Muscle of leg (tissue), 11 donors: ENCODE results near the gene RNF157. TPM values are rescaled to one million over a fixed set of nuclear protein-coding genes. Genes with fewer than 3 reads are reported as not detected.

Experiments
- DNase-seq: peaks from one replicate; pipeline ENCODE4 v3.0.0; 2013
- H3K27ac ChIP-seq: one replicate; pipeline ENCODE4 v1.5.1; 2013; ENCODE audit warnings: mild to moderate bottlenecking, low read length, control low read depth
- H3K27me3 ChIP-seq: one replicate; pipeline ENCODE4 v1.6.1; 2013; ENCODE audit warnings: low read length; ENCODE audit not compliant: control insufficient read depth, insufficient read depth
- H3K36me3 ChIP-seq: one replicate; pipeline ENCODE4 v1.6.1; 2013; ENCODE audit warnings: low read length; ENCODE audit not compliant: control insufficient read depth, insufficient read depth
- H3K4me1 ChIP-seq: one replicate; pipeline ENCODE4 v1.6.1; 2013; ENCODE audit warnings: low read length; ENCODE audit not compliant: control insufficient read depth, insufficient read depth
- H3K4me3 ChIP-seq: one replicate; pipeline ENCODE4 v1.5.1; 2013; ENCODE audit warnings: low read length, control low read depth
- H3K9me3 ChIP-seq: replicated peaks from 2 replicates; pipeline ENCODE4 v1.6.1; 2013; ENCODE audit warnings: low read depth, low read length; ENCODE audit not compliant: control insufficient read depth
- WGBS: methylation state at CpG from one replicate; pipeline ENCODE4 v1.1.5; 2013; ENCODE audit warnings: missing lambda C conversion rate; ENCODE audit not compliant: insufficient coverage; 5-methylcytosine and 5-hydroxymethylcytosine counted together
- polyA plus RNA-seq, 8 donors: library from polyadenylated mRNA; unstranded; fragments of 120-200 nt; gene quantifications; one replicate each; pipeline versions ENCODE4 v1.2.1 to v1.2.3, GENCODE V29; 2013; ENCODE audit warnings: inconsistent platforms in 1 of 8, low replicate concordance in 1 of 8; ENCODE audit not compliant: insufficient read length in 8 of 8, insufficient read depth in 1 of 8
- total RNA-seq: library from RNA; stranded (reverse); fragments of 120-200 nt; gene quantifications from one replicate; pipeline ENCODE4 v1.2.4, GENCODE V29; 2013

The RNF157 gene
- total and polyA plus RNA-seq, 9 donors, result 5.5 to 11.1 (median 10.0) TPM

GRCh38 chr17:76151896-76152454 lies 88.3 kb downstream of the RNF157 start:
- peaks cover 11% of the 10 kb centered on the region for H3K4me1 ChIP-seq
- H3K27me3 ChIP-seq, result no peaks in the 10 kb centered on the region
- H3K27ac ChIP-seq, result no peak overlapping the region
- H3K36me3 ChIP-seq, result no peaks in the 10 kb centered on the region
- no peak for DNase-seq
- no peak overlapping the region for H3K4me3 ChIP-seq
- 83% methylated on average over 1 of the region's 8 CpGs for WGBS
- H3K9me3 ChIP-seq, result no peaks in the 10 kb centered on the region

GRCh38 chr17:76150712-76151622 lies 89.3 kb downstream of the RNF157 start:
- WGBS, result 79% methylated on average over 19 of the region's 23 CpGs
- H3K4me3 ChIP-seq, result no peak overlapping the region
- H3K4me1 ChIP-seq, result peaks cover 12% of the 10 kb centered on the region
- H3K9me3 ChIP-seq, result no peaks in the 10 kb centered on the region
- H3K27ac ChIP-seq, result peak overlapping the region; percentile 26
- H3K27me3 ChIP-seq, result no peaks in the 10 kb centered on the region
- no peak for DNase-seq
- no peaks in the 10 kb centered on the region for H3K36me3 ChIP-seq

GRCh38 chr17:76149214-76149613 lies 91.1 kb downstream of the RNF157 start:
- no peaks in the 10 kb centered on the region for H3K27me3 ChIP-seq
- H3K36me3 ChIP-seq, result no peaks in the 10 kb centered on the region
- no peaks in the 10 kb centered on the region for H3K9me3 ChIP-seq
- peaks cover 20% of the 10 kb centered on the region for H3K4me1 ChIP-seq
- no peak for DNase-seq
- no peak overlapping the region for H3K27ac ChIP-seq
- H3K4me3 ChIP-seq, result no peak overlapping the region
- 84% methylated on average over 8 of the region's 10 CpGs for WGBS

- no peak for DNase-seq
- no peaks in the 10 kb centered on the region for H3K9me3 ChIP-seq
- WGBS, result no CpG with 5 or more reads among the region's 1 CpG
- H3K4me3 ChIP-seq, result no peak overlapping the region
- H3K4me1 ChIP-seq, result peaks cover 12% of the 10 kb centered on the region
- no peak overlapping the region for H3K27ac ChIP-seq
- no peaks in the 10 kb centered on the region for H3K36me3 ChIP-seq
- peaks cover 3% of the 10 kb centered on the region for H3K27me3 ChIP-seq
Measured at GRCh38 chr17:76148015-76148326, 92.3 kb downstream of the RNF157 start.

- peak; percentile 57 for DNase-seq
- Histone ChIP-seq H3K4me3 (no peak overlapping the region), H3K27me3 (peaks cover 9% of the 10 kb centered on the region), H3K36me3 (no peaks in the 10 kb centered on the region), H3K9me3 (no peaks in the 10 kb centered on the region), H3K4me1 (peaks cover 12% of the 10 kb centered on the region), H3K27ac (no peak overlapping the region)
- WGBS, result 73% methylated on average over 8 of the region's 13 CpGs
Measured at GRCh38 chr17:76147211-76148014, 92.9 kb downstream of the RNF157 start.

GRCh38 chr17:76146053-76146851 lies 94.0 kb downstream of the RNF157 start:
- Histone ChIP-seq H3K9me3 (no peaks in the 10 kb centered on the region), H3K27ac (peak overlapping the region; percentile 71), H3K27me3 (peaks cover 17% of the 10 kb centered on the region), H3K4me1 (peaks cover 21% of the 10 kb centered on the region), H3K4me3 (no peak overlapping the region), H3K36me3 (no peaks in the 10 kb centered on the region)
- WGBS, result 84% methylated on average over 18 of the region's 22 CpGs
- DNase-seq, result no peak

GRCh38 chr17:76145231-76146052 lies 94.9 kb downstream of the RNF157 start:
- no peaks in the 10 kb centered on the region for H3K36me3 ChIP-seq
- H3K4me1 ChIP-seq, result peaks cover 29% of the 10 kb centered on the region
- DNase-seq, result no peak
- H3K4me3 ChIP-seq, result no peak overlapping the region
- H3K27ac ChIP-seq, result peak overlapping the region; percentile 71
- peaks cover 25% of the 10 kb centered on the region for H3K27me3 ChIP-seq
- 60% methylated on average over 19 of the region's 25 CpGs for WGBS
- H3K9me3 ChIP-seq, result no peaks in the 10 kb centered on the region

GRCh38 chr17:76142585-76143041 lies 97.7 kb downstream of the RNF157 start:
- no peaks in the 10 kb centered on the region for H3K9me3 ChIP-seq
- no peak overlapping the region for H3K4me3 ChIP-seq
- H3K36me3 ChIP-seq, result no peaks in the 10 kb centered on the region
- no peak overlapping the region for H3K27ac ChIP-seq
- peaks cover 54% of the 10 kb centered on the region for H3K4me1 ChIP-seq
- 78% methylated on average over 6 of the region's 6 CpGs for WGBS
- DNase-seq, result no peak
- peaks cover 53% of the 10 kb centered on the region for H3K27me3 ChIP-seq

- Histone ChIP-seq H3K4me1 (peaks cover 59% of the 10 kb centered on the region), H3K27me3 (peaks cover 58% of the 10 kb centered on the region), H3K9me3 (no peaks in the 10 kb centered on the region), H3K36me3 (no peaks in the 10 kb centered on the region), H3K4me3 (no peak overlapping the region), H3K27ac (no peak overlapping the region)
- WGBS, result 100% methylated on average over 1 of the region's 10 CpGs
- no peak for DNase-seq
Measured at GRCh38 chr17:76142039-76142584, 98.2 kb downstream of the RNF157 start.
